NCI-H2107 (cell line): ENCODE results near the gene CCDC39.
A peak's percentile ranks its signal among the peaks of the same experiment; 100 is the strongest.
"Not testable (repeated sequence)": the region's sequence is repeated elsewhere in the genome, so short reads cannot be mapped to it uniquely, and the experiment has no call there.

Source experiments
- DNase-seq: peaks from one replicate; lab custom pipeline; 2025; lab: John Stamatoyannopoulos, UW

The CCDC39 gene

GRCh38 chr3:180624714-180625113 is 54.6 kb downstream of the CCDC39 start:
- DNase-seq, result no peak

DNA sequence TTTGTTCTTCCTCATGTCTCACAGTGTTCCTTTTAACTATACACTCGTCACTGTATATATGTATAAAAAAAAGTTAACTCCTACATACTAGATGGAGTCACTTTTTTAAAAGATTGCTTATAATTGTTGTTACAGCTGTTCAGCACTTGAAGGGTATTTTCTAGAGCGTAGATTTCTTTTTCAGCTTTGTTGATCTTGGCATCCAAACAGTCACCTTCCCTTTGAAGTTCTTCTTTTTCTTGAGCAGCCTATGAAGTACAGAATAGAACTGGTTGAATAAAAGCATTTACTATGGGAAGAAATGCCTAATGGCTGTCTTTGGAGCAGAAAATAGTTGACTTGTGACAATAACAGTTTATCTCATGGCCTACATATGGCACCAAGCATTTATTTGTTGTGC is 59.6 kb downstream of the CCDC39 start:
- DNase-seq, result no peak

DNA sequence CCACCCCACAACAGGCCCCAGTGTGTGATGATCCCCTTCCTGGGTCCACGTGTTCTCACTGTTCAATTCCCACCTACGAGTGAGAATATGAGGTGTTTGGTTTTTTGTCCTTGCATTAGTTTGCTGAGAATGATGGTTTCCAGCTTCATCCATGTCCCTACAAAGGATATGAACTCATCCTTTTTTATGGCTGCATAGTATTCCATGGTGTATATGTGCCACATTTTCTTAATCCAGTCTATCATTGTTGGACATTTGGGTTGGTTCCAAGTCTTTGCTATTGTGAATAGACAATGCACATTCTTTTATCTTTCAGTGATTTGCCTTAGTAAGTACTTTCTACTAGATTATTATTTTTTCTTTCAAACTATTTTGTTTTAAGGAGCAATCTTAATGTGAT is 60.7 kb downstream of the CCDC39 start:
- not testable (repeated sequence) for DNase-seq

GRCh38 chr3:180617049-180617448 is 62.2 kb downstream of the CCDC39 start:
- no peak for DNase-seq

- DNase-seq, result no peak
Measured at GRCh38 chr3:180615954-180616353, 63.3 kb downstream of the CCDC39 start.

DNA sequence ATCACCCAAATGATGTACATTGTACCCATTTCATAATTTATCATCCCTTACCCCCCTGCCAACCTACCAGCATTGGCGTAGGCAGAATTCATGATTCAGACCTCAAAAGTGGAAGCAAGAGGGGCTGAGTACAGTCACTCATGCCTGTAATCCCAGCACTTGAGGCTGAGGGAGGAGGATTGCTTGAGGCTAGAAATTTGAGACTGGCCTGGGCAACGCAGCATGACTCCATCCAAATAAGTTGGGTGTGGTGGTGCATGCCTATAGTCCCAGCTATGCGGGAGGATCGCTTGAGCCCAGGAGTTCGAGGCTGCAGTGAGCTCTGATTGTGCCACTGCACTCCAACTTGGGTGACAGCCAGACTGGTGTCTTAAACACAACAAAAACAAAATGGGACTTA is 66.9 kb downstream of the CCDC39 start:
- no peak for DNase-seq

- DNase-seq, result no peak
Measured at GRCh38 chr3:180611006-180611405, 68.3 kb downstream of the CCDC39 start.

- DNase-seq, result peak; percentile 98
Measured at GRCh38 chr3:180601688-180602666, 77.3 kb downstream of the CCDC39 start, which contains the start of gene TTC14. Gene TTC14, plus strand, starts transcription at chr3:180602163. Its CDS starts 99 bp downstream, at chr3:180602262.

GRCh38 chr3:180600473-180600872 is 78.8 kb downstream of the CCDC39 start:
- DNase-seq, result no peak

DNA sequence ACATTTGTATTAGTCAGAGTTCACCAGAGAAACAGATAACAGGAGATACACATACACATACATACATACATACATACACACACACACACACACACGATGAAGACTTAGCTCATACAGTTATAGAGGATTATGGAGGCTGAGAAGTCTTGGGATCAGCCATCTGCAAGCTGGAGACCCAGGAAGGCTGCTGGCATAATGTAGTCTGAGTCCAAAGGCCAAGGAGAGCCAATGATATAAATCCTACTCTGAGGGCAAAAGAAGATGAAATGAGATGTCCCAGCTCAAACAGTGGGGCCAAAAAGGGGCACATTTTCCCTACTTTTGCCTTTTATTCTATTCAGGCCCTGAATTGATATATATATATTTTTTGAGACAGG is 83.7 kb downstream of the CCDC39 start:
- no peak for DNase-seq

- DNase-seq, result no peak
Measured at GRCh38 chr3:180594631-180595558, 84.4 kb downstream of the CCDC39 start.

DNA sequence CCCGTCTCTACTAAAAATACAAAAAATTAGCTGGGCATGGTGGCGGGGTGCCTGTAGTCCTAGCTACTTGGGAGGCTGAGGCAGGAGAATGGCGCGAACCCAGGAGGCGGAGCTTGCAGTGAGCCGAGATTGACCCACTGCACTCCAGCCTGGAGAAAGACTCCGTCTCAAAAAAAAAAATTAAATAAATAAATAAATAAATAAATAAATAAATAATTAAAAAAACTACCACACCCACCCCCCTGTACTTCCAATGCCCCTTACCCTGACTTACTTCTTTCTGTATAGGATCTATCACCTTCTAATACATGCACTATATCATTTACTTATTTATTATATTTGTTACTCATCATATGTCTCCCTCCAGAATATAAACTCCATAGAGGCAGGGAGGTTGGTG is 85.7 kb downstream of the CCDC39 start:
- DNase-seq, result not testable (repeated sequence)

GRCh38 chr3:180590396-180590795 is 88.9 kb downstream of the CCDC39 start:
- DNase-seq, result no peak

DNA sequence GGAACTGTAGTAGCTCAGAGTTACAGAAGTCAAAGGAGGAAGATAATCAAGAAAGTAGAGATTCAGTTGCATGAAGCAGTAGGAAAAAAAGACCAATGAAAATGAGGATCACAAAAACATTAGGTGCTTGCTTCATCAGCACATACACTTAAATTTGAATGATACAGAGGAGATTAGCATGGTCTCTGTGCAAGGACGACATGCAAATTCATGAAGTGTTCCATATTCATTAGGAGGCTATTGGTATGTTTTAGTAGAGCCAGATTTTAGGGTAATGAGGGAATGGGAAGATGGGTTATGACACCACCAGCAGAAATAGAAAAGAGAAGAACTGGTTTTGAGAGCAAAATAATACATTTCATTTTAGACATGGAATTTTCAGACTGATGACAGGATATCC is 98.4 kb downstream of the CCDC39 start:
- no peak for DNase-seq

DNA sequence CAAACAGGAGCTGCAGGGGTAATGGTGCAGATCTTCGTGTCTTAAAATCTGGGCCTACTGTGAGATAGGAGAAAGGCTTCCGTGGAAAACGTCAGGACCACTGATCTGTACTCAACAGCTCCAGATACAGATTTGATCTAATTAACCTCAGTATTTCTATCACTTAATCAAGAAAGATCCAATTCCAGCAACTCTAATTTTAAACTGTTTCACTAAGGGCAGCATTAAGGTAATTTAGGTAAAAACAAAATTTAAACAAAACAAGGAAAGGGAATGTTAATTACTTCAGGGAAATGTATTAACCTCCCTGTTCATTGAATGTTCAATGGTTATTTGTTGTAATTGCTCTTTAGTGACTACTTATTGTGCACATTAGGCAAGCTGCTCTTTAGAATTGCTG is 103.7 kb downstream of the CCDC39 start:
- DNase-seq, result no peak

DNA sequence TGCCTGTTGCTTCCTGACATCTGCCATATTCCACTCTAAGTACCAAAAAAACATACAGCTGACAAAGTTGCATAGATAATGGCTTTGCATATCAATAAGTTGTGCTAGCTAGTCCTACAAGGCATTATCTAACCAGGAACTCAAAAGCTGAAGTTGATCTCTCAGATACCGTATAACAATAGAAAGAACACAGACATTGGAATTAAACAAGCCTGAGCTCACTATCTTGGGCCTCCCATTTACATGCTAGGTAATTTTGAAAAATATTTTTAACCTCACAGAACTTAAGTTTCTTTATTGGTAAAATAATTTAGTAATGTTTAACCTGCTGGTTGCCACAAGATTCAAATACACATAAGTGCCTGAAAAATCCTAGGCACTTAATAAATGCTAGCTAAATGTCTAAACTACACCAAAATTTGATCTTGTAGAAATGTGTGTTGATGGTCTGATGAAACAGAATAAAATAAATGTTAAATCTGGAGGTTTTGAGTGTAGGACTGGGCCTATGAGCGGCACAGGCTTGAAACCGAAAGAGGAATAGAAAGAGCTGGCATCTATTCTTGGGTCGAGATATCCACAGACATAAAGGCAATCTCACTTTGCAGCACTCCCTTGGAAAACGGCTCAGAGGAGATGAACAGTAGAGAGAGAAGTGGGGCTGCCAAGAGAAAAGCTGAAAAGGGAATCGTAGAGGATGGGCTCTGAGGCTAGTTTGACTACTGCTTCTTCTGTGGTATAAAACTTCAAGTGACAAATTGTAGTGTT is 107.3 kb downstream of the CCDC39 start:
- DNase-seq, result no peak

DNA sequence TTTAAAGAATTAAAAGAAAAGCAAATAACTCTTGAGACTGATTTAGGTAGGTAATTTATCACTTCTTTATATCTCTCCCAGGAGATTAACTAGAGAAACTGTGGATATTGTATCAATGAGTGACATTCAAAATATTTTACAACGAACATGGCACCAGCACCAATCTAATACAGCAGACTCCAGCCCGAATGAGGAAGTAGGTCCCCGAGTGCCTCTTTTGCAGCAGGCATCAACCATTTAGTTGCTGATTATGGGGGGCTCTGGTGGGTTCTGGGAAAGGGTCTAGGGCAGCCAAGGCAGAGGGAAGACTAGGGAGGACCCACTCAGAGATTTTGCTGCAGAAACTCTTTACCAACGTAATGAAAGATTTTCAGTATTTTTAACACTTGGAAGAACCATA is 109.1 kb downstream of the CCDC39 start:
- DNase-seq, result no peak

DNA sequence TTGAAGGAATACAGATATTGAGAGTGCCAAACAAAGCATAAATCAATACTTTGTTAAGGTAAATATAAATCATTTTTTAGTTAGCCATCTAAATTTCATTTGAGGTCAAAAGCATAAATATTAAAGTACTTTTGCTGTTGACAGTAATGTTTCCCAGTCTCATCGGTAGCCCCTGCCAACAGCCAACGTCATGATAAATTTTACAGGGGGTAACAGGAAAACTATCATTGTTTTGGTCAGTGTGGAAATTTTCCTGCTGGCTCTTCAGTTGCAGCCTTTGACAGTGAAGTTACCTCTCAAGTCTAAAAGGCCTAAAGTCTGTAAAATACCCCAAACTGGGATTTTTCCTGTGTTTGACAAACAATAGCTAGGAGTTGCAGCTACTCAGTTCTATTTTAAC is 114.6 kb downstream of the CCDC39 start:
- no peak for DNase-seq
